ENCODE measurements around the gene ACOT4. TPM values are rescaled to one million over a fixed set of nuclear protein-coding genes. Genes with fewer than 3 reads are reported as not detected.

ACOT4 gene
- total RNA-seq, 4 donors from 2014 or later, result 0.48 to 2.0 (median 1.5) TPM

GRCh38 chr14:73613419-73613963 lies 21.8 kb downstream of the ACOT4 start:
- H3K27me3 ChIP-seq, result no peaks in the 10 kb centered on the region
- DNase-seq, result no peak
- H3K36me3 ChIP-seq, result no peaks in the 10 kb centered on the region
- H3K9me3 ChIP-seq, result no peaks in the 10 kb centered on the region
- peak overlapping the region in 3 of 4 donors; percentile 78 to 93 (median 90) for H3K27ac ChIP-seq
- peak overlapping the region in 2 of 4 donors; percentile 56 to 73 for H3K4me3 ChIP-seq
- 67 to 87% methylated on average over 2 to 3 of the region's 3 CpGs for WGBS, 2 donors
- intact Hi-C loops (cut with DNase I), result no loop called here
- TF ChIP-seq CTCF (IDR thresholded peaks at IDR 0.05) (no peak), POLR2A (IDR thresholded peaks at IDR 0.05) (no peak)
- H3K4me1 ChIP-seq, result peaks cover 0 to 23% (median 0%) of the 10 kb centered on the region in 3 donors

GRCh38 chr14:73616831-73617230 lies 25.2 kb downstream of the ACOT4 start:
- DNase-seq, result no peak
- no peaks in the 10 kb centered on the region for H3K27me3 ChIP-seq
- H3K36me3 ChIP-seq, result no peaks in the 10 kb centered on the region
- WGBS, 2 donors, result 76 to 84% methylated on average over 3 to 4 of the region's 4 CpGs
- no peak overlapping the region for H3K27ac ChIP-seq
- H3K4me1 ChIP-seq, result peaks cover 0 to 12% (median 0%) of the 10 kb centered on the region in 3 donors
- no peak overlapping the region for H3K4me3 ChIP-seq
- intact Hi-C loops (cut with DNase I), result no loop called here
- H3K9me3 ChIP-seq, result no peaks in the 10 kb centered on the region
- no peak for TF ChIP-seq CTCF (IDR thresholded peaks at IDR 0.05)

- Histone ChIP-seq H3K27ac (no peak overlapping the region), H3K27me3 (no peaks in the 10 kb centered on the region), H3K4me1 (no peaks in the 10 kb centered on the region), H3K9me3 (no peaks in the 10 kb centered on the region), H3K36me3 (no peaks in the 10 kb centered on the region), H3K4me3 (no peak overlapping the region)
- no peak for DNase-seq
- intact Hi-C loops (cut with DNase I), result no loop called here
- 40 to 50% methylated on average over 1 of the region's 1 CpG for WGBS, 2 donors
- TF ChIP-seq POLR2A (IDR thresholded peaks at IDR 0.05) (no peak), CTCF (IDR thresholded peaks at IDR 0.05) (no peak)
These were observed 27.9 kb downstream of the ACOT4 start for GRCh38 chr14:73619524-73619923.

- H3K4me1 ChIP-seq, result no peaks in the 10 kb centered on the region
- no peak overlapping the region for H3K27ac ChIP-seq
- intact Hi-C loops (cut with DNase I), result no loop called here
- H3K27me3 ChIP-seq, result no peaks in the 10 kb centered on the region
- WGBS, 2 donors, result 88 to 92% methylated on average over 8 to 10 of the region's 10 CpGs
- H3K36me3 ChIP-seq, result no peaks in the 10 kb centered on the region
- no peak overlapping the region for H3K4me3 ChIP-seq
- DNase-seq, result no peak
- no peaks in the 10 kb centered on the region for H3K9me3 ChIP-seq
- TF ChIP-seq CTCF (IDR thresholded peaks at IDR 0.05) (no peak), POLR2A (IDR thresholded peaks at IDR 0.05) (no peak)
These were observed 28.6 kb downstream of the ACOT4 start for GRCh38 chr14:73620268-73620667.

- no peaks in the 10 kb centered on the region for H3K4me1 ChIP-seq
- TF ChIP-seq POLR2A (IDR thresholded peaks at IDR 0.05) (no peak), CTCF (IDR thresholded peaks at IDR 0.05) (no peak)
- no peak overlapping the region for H3K4me3 ChIP-seq
- WGBS, 2 donors, result 78 to 85% methylated on average over 3 to 4 of the region's 4 CpGs
- intact Hi-C loops (cut with DNase I), result no loop called here
- no peak overlapping the region for H3K27ac ChIP-seq
- no peaks in the 10 kb centered on the region for H3K27me3 ChIP-seq
- H3K36me3 ChIP-seq, result no peaks in the 10 kb centered on the region
- no peaks in the 10 kb centered on the region for H3K9me3 ChIP-seq
- no peak for DNase-seq
These were observed 31.9 kb downstream of the ACOT4 start for GRCh38 chr14:73623504-73624054.
